AG08396 (cell line): ENCODE data around the gene LEKR1.

Experiments
- DNase-seq: peaks from one replicate; pipeline ENCODE4 v3.0.0; 2012; ENCODE audit warnings: low spot score, mixed read lengths

LEKR1 gene

DNA sequence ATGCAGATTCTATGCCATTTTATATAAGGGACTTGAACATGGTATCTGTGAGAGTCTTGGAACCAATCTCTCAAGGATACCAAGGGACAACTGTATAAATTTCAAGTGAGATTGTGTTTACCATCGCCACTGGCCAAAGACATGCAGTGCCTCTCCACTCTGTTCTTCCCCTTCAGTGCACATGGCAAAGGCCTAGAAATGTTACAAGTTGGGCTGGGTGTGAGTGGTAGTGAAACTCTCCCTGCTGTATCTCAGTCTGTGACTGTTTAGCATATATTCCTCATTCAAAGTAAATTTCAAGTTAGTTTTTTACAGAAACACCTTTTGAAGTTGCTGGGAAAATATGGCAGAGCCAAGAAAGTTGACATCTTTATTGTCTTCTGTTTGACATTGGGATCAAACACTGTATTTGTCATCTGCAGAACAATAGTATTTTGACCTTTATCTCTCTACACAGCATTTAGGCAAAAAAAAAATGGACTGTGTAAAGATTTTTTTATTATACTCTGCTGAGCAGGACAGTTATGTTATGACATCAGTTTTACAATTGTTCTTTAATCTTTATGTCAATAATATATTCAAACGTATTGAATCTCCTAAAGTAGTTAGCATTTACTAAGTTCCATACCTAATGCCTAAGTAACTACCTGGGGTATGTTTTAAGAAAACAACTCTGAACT lies 232.4 kb downstream of the LEKR1 start:
- no peak for DNase-seq

- DNase-seq: no peak
Observed at GRCh38 chr3:157059181-157059580, 233.0 kb downstream of the LEKR1 start.

DNA sequence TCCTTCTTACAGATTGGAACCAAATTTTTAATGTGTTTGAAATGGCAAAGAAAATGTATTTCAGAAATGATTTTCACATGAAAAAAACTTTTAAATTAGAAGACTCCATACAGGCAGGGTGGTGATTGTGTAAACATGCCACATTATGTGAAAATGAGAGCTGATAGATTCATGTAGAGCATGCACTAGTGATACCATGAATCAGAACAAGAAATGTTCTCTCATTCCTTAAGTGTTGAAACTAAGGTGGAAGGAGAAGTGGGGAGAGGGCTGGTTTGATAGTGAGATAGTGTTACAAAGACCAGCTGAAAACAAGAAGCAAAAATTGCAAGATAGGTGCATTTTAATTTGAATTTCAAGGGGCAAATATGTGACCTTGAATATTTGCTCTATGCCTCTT lies 233.5 kb downstream of the LEKR1 start:
- no peak for DNase-seq

GRCh38 chr3:157061265-157061664 lies 235.1 kb downstream of the LEKR1 start:
- DNase-seq: no peak

GRCh38 chr3:157063469-157063868 lies 237.3 kb downstream of the LEKR1 start:
- no peak for DNase-seq

GRCh38 chr3:157063926-157064325 lies 237.8 kb downstream of the LEKR1 start:
- DNase-seq: no peak

GRCh38 chr3:157064402-157064801 lies 238.2 kb downstream of the LEKR1 start:
- no peak for DNase-seq

- DNase-seq: no peak
Observed at GRCh38 chr3:157065201-157065600, 239.0 kb downstream of the LEKR1 start.

- peak; percentile 67 for DNase-seq
Observed at GRCh38 chr3:157066335-157067098, 240.4 kb downstream of the LEKR1 start.

GRCh38 chr3:157067114-157067513 lies 241.0 kb downstream of the LEKR1 start:
- no peak for DNase-seq

DNA sequence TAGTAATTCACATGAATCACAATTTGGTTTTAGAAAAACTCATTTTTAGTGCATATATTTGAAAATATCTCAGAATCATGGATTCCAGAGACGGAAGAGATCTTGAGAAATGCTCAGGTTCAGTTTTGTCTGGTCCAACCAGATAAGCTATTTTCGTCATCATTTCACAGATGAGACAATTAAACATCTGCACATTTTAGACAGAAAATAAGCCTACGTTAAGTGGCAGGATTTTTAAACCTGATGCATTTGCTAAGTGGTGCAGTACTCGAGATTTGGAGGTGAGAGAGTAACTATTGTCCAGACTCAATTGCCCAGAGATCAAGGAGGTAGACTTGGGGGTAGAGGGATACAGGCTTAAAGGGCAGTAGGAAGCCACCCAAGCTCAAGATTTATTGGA lies 243.3 kb downstream of the LEKR1 start:
- DNase-seq: no peak

GRCh38 chr3:157069846-157070677 lies 243.9 kb downstream of the LEKR1 start:
- no peak for DNase-seq

DNA sequence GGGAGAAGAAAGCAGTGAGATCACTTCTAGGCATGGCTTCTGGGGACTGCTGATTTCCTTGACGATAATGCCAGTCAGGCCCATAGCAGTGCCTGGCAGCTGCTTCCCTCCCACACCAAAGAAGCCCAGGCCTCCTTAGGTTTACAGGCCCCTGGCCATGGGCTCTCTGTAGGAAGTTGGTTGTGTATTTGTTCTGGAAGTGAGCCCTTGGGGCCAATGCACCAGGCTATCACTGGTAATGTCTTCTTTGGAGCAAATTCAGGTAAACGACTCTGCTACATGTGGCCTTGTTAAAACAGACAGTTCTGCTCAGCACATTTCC lies 244.5 kb downstream of the LEKR1 start:
- no peak for DNase-seq

DNA sequence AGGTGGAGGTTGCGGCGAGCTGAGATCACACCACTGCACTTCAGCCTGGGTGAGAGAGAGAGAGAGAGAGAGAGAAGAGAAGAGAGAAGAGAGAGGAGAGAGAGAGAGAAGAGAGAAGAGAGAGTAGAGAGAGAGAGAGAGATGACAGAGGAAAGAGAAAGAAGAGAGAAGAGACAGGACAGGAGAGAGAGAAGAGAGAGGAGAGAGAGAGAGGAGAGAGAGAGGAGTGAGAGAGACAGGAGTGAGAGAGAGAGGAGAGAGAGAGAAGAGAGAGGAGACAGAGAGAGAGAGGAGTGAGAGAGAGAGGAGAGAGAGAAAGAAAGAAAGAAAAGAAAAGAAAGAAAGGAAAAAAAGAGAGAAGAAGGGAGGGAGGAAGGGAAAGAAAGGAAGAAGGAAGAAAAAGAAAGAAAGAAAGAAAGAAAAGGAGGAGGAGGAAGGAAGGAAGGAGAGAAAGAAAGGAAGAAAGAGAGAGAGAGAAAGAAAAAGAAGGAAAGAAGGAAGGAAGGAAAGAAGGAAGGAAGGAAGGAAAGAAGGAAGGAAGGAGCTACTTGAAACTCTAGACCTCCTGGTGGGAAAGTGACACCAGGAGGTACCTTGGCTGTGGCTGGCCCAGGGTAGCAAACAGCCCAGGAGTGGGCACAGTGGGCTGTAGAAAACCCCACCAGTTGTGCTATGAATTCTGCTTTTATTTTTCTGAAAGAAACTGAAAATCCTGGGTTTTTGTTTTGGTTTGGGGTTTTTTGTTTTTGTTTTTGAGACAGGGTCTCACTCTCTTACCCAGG lies 245.8 kb downstream of the LEKR1 start:
- DNase-seq: no peak

- peak; percentile 56 for DNase-seq
Observed at GRCh38 chr3:157073810-157074209, 247.7 kb downstream of the LEKR1 start.

DNA sequence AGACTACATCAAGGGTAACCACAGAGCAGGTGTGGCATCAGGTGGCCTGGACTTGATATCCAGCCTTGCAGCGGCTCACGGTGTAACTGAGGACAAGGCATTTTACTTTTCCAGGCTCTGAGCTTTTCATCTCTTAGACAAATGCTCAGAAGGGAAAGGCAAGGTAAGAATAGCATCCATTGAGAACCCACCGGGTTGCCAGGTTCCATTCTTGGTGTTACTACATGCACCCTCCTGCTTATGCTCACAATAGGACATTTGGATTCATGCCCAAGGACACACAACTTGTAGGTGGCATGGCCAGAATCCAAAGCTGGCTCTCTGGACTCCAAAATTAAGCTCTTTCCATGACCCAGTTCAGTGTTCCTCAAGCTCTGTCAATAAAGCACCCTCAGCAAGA lies 248.3 kb downstream of the LEKR1 start:
- no peak for DNase-seq

DNA sequence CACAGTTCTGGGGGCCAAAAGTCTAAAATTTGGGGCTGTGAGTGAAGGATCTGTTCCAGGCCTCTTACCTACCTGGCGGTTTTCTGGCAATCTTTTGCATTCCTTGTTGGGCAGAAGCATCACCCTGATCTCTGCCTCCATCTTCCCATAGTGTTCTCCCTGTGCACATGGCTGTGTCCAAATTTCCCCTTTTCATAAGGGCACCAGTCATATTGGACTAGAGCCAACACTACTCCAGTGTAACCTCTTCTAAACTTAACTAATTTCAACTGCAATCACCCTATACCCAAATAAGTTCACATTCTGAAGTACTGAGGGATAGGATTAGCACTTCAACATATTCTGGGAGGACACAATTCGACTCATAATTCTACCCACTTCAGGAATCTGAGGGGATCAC lies 248.8 kb downstream of the LEKR1 start:
- no peak for DNase-seq

- DNase-seq: no peak
Observed at GRCh38 chr3:157075693-157076420, 249.7 kb downstream of the LEKR1 start.

GRCh38 chr3:157077565-157077991 lies 251.4 kb downstream of the LEKR1 start:
- no peak for DNase-seq

DNA sequence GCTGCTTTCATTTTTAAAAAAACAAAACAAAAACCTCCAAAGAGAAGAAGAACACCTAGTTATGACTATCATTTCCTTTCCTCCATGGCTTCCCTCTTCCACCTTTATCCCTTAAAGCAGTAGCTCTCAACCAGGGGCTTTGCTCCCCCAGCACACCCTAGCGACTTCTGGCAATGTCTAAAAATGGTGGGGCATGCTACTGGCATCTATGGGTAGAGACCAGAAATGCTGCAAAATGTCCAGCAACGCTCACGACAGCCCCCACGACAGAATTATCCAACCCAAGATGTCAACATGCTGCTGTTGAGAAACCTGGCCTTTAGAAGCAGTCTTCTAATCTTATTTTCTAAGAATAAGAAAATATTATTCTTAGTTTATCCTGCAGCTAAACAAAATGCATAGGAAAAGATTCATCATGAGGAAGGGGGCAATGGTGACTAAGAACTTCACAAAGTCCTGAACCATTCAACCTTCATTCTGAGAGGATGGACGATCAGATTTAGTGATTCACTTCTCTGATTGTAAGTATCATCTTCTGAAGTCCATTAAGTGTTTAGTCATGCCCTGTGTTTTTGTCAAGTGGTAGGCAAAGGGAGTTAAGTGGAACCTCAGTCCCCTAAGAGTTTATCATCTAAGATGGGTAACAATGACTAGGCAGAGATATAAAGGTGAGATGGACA lies 252.1 kb downstream of the LEKR1 start:
- DNase-seq: no peak

- DNase-seq: no peak
Observed at GRCh38 chr3:157078811-157079185, 252.6 kb downstream of the LEKR1 start.
